GM23338 (cell line): ENCODE data around the gene SYNE3. TPM values are rescaled to one million over a fixed set of nuclear protein-coding genes. Genes with fewer than 3 reads are reported as not detected.

Experiments
- ATAC-seq: fragments of 200-7000 bp; cut with Tn5 transposase; 3 replicates; pipeline ENCODE4 v1.9.1; 2020
- DNase-seq: peaks from one replicate; pipeline ENCODE4 v3.0.0-alpha.2; 2015; ENCODE audit warnings: low spot score
- H2AFZ ChIP-seq: fragments of 200-600 bp; sonication (generic); 2 replicates; pipeline ENCODE4 v1.8.0; 2016; ENCODE audit warnings: antibody characterized with exemption, mild to moderate bottlenecking, moderate library complexity
- H3F3A ChIP-seq: fragments of 200-600 bp; sonication (generic); replicated peaks from 2 replicates; pipeline ENCODE4 v1.8.0; 2017; ENCODE audit warnings: antibody characterized with exemption, mixed run types, low read depth
- H3K27ac ChIP-seq: fragments of 200-600 bp; sonication (generic); 2 replicates; pipeline ENCODE4 v1.6.1; 2016; ENCODE audit warnings: low read depth
- H3K27me3 ChIP-seq: fragments of 200-600 bp; sonication (generic); 2 replicates; pipeline ENCODE4 v1.8.0; 2016; ENCODE audit warnings: mild to moderate bottlenecking, mixed run types, moderate library complexity; ENCODE audit not compliant: insufficient read depth
- H3K36me3 ChIP-seq: fragments of 200-600 bp; sonication (generic); 2 replicates; pipeline ENCODE4 v1.8.0; 2016; ENCODE audit warnings: mild to moderate bottlenecking; ENCODE audit not compliant: insufficient read depth
- H3K4me1 ChIP-seq: fragments of 200-600 bp; sonication (generic); 2 replicates; pipeline ENCODE4 v1.8.0; 2016; ENCODE audit warnings: mild to moderate bottlenecking, moderate library complexity; ENCODE audit not compliant: insufficient read depth
- H3K4me2 ChIP-seq: fragments of 200-600 bp; sonication (generic); 2 replicates; pipeline ENCODE4 v1.7.1; 2017; ENCODE audit warnings: mixed run types
- H3K4me3 ChIP-seq: fragments of 200-600 bp; sonication (generic); 2 replicates; pipeline ENCODE4 v1.6.1; 2016; ENCODE audit warnings: mixed run types
- H3K79me2 ChIP-seq: fragments of 200-600 bp; sonication (generic); replicated peaks from 2 replicates; pipeline ENCODE4 v1.8.0; 2017; ENCODE audit warnings: mild to moderate bottlenecking; ENCODE audit not compliant: insufficient read depth
- H3K9me2 ChIP-seq: fragments of 200-600 bp; sonication (generic); 2 replicates; pipeline ENCODE4 v1.8.0; 2017; ENCODE audit not compliant: insufficient read depth
- H4K20me1 ChIP-seq: fragments of 200-600 bp; sonication (generic); replicated peaks from 2 replicates; pipeline ENCODE4 v1.8.0; 2017; ENCODE audit warnings: mild to moderate bottlenecking; ENCODE audit not compliant: insufficient read depth
- H3K27ac Mint-ChIP-seq: 2 replicates; pipeline ENCODE4 v1.8.0; 2020; ENCODE audit warnings: inconsistent platforms, mild to moderate bottlenecking, moderate library complexity, mixed read lengths
- H3K27me3 Mint-ChIP-seq: 3 replicates; pipeline ENCODE4 v1.8.0; 2022; ENCODE audit warnings: low read depth, mild to moderate bottlenecking, moderate library complexity, mixed read lengths, inconsistent platforms; ENCODE audit not compliant: insufficient read depth, poor library complexity
- H3K36me3 Mint-ChIP-seq: 3 replicates; pipeline ENCODE4 v1.8.0; 2021; ENCODE audit warnings: low read depth, mild to moderate bottlenecking, inconsistent platforms, moderate library complexity, mixed read lengths
- H3K4me1 Mint-ChIP-seq: 3 replicates; pipeline ENCODE4 v1.8.0; 2020; ENCODE audit warnings: mild to moderate bottlenecking, inconsistent platforms, mixed read lengths
- H3K4me3 Mint-ChIP-seq: 3 replicates; pipeline ENCODE4 v1.8.0; 2021; ENCODE audit warnings: moderate library complexity, mild to moderate bottlenecking, inconsistent platforms, mixed read lengths
- H3K9me3 Mint-ChIP-seq: 3 replicates; pipeline ENCODE4 v1.8.0; 2020; ENCODE audit warnings: moderate library complexity, mild to moderate bottlenecking, inconsistent platforms, mixed read lengths
- CREB1 ChIP-seq: fragments of 250-450 bp; sonication (Bioruptor Pico); IDR thresholded peaks from 2 replicates; pipeline ENCODE4 v1.5.0; 2020; ENCODE audit warnings: low read depth, mild to moderate bottlenecking, moderate library complexity
- CTCF ChIP-seq, 2 experiments: fragments of 200-600 bp in 1 of 2; sonication (generic) in 1 of 2; conservative IDR thresholded peaks; 2 replicates each; pipeline versions ENCODE4 v1.5.1 to v1.6.1; 2016 to 2017; ENCODE audit warnings: antibody characterized with exemption in 2 of 2, low read depth in 2 of 2, mild to moderate bottlenecking in 2 of 2, moderate library complexity in 1 of 2
- ETS1 ChIP-seq: IDR thresholded peaks from 2 replicates; pipeline ENCODE4 v1.6.1; 2016; ENCODE audit warnings: antibody characterized with exemption
- EZH2 ChIP-seq: fragments of 200-600 bp; sonication (generic); IDR thresholded peaks from one replicate; pipeline ENCODE4 v1.8.0; 2017; ENCODE audit warnings: antibody characterized with exemption, mild to moderate bottlenecking, low read depth; ENCODE audit not compliant: unreplicated experiment
- EZH2phosphoT487 ChIP-seq: fragments of 200-600 bp; sonication (generic); IDR thresholded peaks from one replicate; pipeline ENCODE4 v1.8.1; 2018; ENCODE audit warnings: antibody characterized with exemption; ENCODE audit not compliant: unreplicated experiment
- JUNB ChIP-seq: IDR thresholded peaks from one replicate; pipeline ENCODE4 v1.6.1; 2016; ENCODE audit warnings: antibody characterized with exemption; ENCODE audit not compliant: unreplicated experiment
- NANOG ChIP-seq: IDR thresholded peaks from 2 replicates; pipeline ENCODE4 v1.6.1; 2016; ENCODE audit warnings: antibody characterized with exemption, borderline replicate concordance
- POLR2AphosphoS5 ChIP-seq: IDR thresholded peaks from 2 replicates; pipeline ENCODE4 v1.6.1; 2016; ENCODE audit warnings: antibody characterized with exemption, low read depth
- STAT1 ChIP-seq: IDR thresholded peaks from one replicate; pipeline ENCODE4 v1.6.1; 2016; ENCODE audit warnings: antibody characterized with exemption; ENCODE audit not compliant: unreplicated experiment
- ZNF331 ChIP-seq: fragments of 250-450 bp; sonication (Bioruptor Pico); IDR thresholded peaks from 2 replicates; pipeline ENCODE4 v1.5.0; 2020; ENCODE audit warnings: low read depth, mild to moderate bottlenecking, moderate library complexity
- polyA plus RNA-seq: library from polyadenylated mRNA; unstranded; fragments of >200 nt; fragmentation: Nextera tagmentation; extraction: Ambion mirVana; gene quantifications from 2 replicates; pipeline ENCODE4 v1.2.1, GENCODE V29; 2016
- total RNA-seq: library from RNA; depleted of rRNA; stranded (reverse); fragments of >200 nt; shearing (Covaris generic); gene quantifications from 2 replicates; pipeline ENCODE4 v1.2.3, GENCODE V29; 2014
- TF ChIP-seq, protein P1 (sequence below): IDR thresholded peaks from one replicate; pipeline ENCODE4 v1.6.1; 2018; ENCODE audit warnings: antibody characterized with exemption; ENCODE audit not compliant: unreplicated experiment

The SYNE3 gene
- total and polyA plus RNA-seq, 2 experiments from 2014 or later: 0.02 to 0.03 TPM

GRCh38 chr14:95482627-95483308 is 33.7 kb downstream of the SYNE3 start:
- TF ChIP-seq POLR2AphosphoS5: no peak
- TF ChIP-seq NANOG: no peak
- no peak for TF ChIP-seq EZH2
- TF ChIP-seq, protein P1, sequence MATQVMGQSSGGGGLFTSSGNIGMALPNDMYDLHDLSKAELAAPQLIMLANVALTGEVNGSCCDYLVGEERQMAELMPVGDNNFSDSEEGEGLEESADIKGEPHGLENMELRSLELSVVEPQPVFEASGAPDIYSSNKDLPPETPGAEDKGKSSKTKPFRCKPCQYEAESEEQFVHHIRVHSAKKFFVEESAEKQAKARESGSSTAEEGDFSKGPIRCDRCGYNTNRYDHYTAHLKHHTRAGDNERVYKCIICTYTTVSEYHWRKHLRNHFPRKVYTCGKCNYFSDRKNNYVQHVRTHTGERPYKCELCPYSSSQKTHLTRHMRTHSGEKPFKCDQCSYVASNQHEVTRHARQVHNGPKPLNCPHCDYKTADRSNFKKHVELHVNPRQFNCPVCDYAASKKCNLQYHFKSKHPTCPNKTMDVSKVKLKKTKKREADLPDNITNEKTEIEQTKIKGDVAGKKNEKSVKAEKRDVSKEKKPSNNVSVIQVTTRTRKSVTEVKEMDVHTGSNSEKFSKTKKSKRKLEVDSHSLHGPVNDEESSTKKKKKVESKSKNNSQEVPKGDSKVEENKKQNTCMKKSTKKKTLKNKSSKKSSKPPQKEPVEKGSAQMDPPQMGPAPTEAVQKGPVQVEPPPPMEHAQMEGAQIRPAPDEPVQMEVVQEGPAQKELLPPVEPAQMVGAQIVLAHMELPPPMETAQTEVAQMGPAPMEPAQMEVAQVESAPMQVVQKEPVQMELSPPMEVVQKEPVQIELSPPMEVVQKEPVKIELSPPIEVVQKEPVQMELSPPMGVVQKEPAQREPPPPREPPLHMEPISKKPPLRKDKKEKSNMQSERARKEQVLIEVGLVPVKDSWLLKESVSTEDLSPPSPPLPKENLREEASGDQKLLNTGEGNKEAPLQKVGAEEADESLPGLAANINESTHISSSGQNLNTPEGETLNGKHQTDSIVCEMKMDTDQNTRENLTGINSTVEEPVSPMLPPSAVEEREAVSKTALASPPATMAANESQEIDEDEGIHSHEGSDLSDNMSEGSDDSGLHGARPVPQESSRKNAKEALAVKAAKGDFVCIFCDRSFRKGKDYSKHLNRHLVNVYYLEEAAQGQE: no peak
- no peak for TF ChIP-seq EZH2phosphoT487
- TF ChIP-seq ZNF331 (CRISPR knock-in tag): no peak
- no peak for TF ChIP-seq STAT1
- TF ChIP-seq CTCF (conservative IDR thresholded peaks at IDR 0.05; ENCODE audit: low read depth in 2 of 2): no peak
- no peak for TF ChIP-seq CREB1 (CRISPR knock-in tag)
- Mint-ChIP-seq H3K27me3 (peaks cover 12% of the 10 kb centered on the region), H3K36me3 (no peaks in the 10 kb centered on the region), H3K4me3 (no peak overlapping the region), H3K27ac (no peak overlapping the region), H3K4me1 (peaks cover 27% of the 10 kb centered on the region), H3K9me3 (no peaks in the 10 kb centered on the region)
- Histone ChIP-seq H3F3A (no peaks in the 10 kb centered on the region), H3K27me3 (no peaks in the 10 kb centered on the region), H3K4me1 (no peaks in the 10 kb centered on the region; the same call in 1 of the 2 replicates), H3K27ac (no peak overlapping the region), H4K20me1 (no peaks in the 10 kb centered on the region), H3K4me3 (no peak overlapping the region), H3K4me2 (no peak overlapping the region), H3K9me2 (no peaks in the 10 kb centered on the region), H3K79me2 (no peaks in the 10 kb centered on the region), H3K36me3 (no peaks in the 10 kb centered on the region), H2AFZ (no peak overlapping the region)
- DNase-seq (no peak), ATAC-seq (no peak)

- Mint-ChIP-seq H3K27ac (no peak overlapping the region), H3K36me3 (no peaks in the 10 kb centered on the region), H3K4me1 (peaks cover 27% of the 10 kb centered on the region), H3K4me3 (no peak overlapping the region), H3K9me3 (no peaks in the 10 kb centered on the region), H3K27me3 (peaks cover 12% of the 10 kb centered on the region)
- Histone ChIP-seq H4K20me1 (no peaks in the 10 kb centered on the region), H3F3A (no peaks in the 10 kb centered on the region), H3K27me3 (no peaks in the 10 kb centered on the region), H2AFZ (peak overlapping the region; percentile 76; the same call in 1 of the 2 replicates), H3K79me2 (no peaks in the 10 kb centered on the region), H3K4me3 (no peak overlapping the region), H3K4me1 (no peaks in the 10 kb centered on the region; the same call in 1 of the 2 replicates), H3K9me2 (no peaks in the 10 kb centered on the region), H3K27ac (no peak overlapping the region), H3K36me3 (no peaks in the 10 kb centered on the region), H3K4me2 (no peak overlapping the region)
- ATAC-seq (peak; percentile 28), DNase-seq (no peak)
- no peak for TF ChIP-seq POLR2AphosphoS5
- no peak for TF ChIP-seq JUNB
- no peak for TF ChIP-seq EZH2
- no peak for TF ChIP-seq STAT1
- no peak for TF ChIP-seq ZNF331 (CRISPR knock-in tag)
- TF ChIP-seq, protein P1: no peak
- TF ChIP-seq ETS1: no peak
- no peak for TF ChIP-seq EZH2phosphoT487
- no peak for TF ChIP-seq CREB1 (CRISPR knock-in tag)
These were observed 34.9 kb downstream of the SYNE3 start for GRCh38 chr14:95481391-95482022.
